ENCODE results near the gene MCU.

Gene MCU

DNA sequence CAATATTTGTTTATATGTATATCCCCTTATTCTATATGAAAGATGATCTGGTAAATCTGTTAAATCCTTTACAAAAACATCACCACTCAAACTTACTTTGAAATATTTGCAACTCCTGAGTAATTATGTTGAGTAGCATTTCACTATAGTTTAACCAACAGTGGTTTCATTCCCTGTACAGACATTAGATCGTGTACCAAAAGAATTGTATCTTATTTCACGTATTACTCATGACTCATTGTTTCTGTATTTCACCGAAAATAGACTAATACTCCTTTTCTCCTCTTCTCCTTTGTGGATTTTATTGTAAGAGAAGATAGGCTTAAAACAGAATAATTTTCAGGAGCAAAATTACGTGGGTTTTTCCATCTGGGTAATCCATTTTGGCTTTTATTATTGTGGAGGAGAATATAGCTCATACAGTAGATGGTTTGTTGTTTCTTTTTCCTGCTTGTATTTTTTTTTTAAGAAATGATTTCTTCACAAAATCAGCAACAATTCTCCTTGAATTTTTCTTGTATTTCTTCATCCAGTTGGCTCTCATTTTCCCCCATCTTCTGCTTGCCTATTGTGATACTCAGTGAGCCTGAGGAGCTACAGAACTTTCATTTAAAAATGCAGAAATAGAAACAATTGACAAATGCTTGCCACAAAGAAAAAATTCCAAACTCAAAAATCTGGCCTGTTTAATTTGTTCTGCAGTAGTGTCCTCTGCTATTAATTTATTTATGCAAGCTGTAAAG, 111.0 kb downstream of the MCU start:
- DNase-seq (ENCODE audit: low spot score) = no peak

DNA sequence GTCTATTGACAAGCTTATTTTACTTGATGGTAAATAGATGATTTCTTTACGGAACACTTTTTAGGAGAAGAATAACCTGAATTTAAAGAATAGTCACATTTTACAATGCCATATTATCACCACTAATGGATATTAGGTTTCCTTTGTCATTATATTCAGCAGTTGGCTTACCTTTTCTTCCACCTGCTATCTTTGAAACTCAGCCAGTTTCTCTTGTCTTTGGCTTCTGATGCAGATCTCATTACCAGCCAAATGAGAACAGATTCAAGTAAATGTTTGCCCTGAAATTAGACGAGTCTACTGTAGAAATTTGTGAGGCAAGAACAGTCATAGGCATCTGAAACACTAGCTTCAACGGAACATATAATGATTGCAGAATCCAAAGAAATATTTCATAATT, 116.1 kb downstream of the MCU start:
- no peak for DNase-seq (ENCODE audit: low spot score)

- no peak for DNase-seq (ENCODE audit: low spot score)
Measured at GRCh38 chr10:72809006-72809405, 117.1 kb downstream of the MCU start.

DNA sequence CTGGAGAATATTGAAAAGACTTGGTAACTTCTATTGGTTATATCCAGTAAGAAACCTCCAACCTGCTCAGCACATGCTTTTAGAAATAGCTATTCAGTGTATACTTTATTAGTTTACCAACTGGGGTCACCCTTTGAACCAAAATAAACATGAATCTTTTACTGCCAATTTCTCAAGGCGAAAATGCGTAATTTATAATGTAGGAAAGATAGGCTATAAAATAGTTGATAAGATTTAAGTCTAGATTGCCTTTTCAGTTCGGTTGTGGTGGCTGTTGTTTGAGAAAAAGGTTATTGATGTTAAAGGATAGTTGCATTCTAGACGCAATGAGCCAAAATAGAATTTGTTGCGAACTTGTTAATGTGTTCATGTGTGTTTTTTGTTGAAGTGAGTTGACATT, 119.0 kb downstream of the MCU start:
- DNase-seq (ENCODE audit: low spot score) = no peak

- DNase-seq (ENCODE audit: low spot score) = no peak
Measured at GRCh38 chr10:72812415-72812752, 120.4 kb downstream of the MCU start.

DNA sequence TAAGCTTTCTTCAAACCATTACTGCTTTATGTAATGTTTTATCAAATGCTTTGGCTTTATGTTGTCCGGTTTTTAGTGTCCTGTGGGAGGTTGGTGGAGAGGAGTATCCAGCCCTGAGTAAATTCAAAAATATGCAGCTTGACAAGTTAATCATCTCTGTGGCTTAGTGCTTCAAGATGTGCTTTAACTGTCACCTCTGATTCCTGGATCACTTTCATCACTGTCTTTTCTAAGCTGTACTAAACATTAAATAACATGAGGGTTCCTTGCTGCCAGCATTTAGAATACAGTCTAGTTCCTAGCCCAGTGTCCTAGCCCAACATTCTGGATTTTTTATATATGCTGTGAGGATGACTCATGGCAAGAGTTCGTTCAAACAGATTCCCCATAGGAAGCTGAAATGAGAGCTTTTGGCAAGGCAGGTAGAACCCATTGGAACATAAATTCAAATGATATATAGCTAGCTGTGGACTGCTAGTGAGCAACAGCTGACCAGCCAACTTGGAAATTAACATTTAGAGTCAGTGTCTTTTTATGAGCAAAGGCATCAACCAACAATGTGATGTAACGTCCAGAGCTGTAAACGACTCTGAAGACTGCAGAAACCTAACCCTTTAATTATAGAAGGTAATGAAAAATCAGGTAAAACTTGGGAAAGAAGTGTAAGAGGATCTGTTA, 120.9 kb downstream of the MCU start:
- no peak for DNase-seq (ENCODE audit: low spot score)

- DNase-seq (ENCODE audit: low spot score) = no peak
Measured at GRCh38 chr10:72814099-72814790, 122.3 kb downstream of the MCU start.

DNA sequence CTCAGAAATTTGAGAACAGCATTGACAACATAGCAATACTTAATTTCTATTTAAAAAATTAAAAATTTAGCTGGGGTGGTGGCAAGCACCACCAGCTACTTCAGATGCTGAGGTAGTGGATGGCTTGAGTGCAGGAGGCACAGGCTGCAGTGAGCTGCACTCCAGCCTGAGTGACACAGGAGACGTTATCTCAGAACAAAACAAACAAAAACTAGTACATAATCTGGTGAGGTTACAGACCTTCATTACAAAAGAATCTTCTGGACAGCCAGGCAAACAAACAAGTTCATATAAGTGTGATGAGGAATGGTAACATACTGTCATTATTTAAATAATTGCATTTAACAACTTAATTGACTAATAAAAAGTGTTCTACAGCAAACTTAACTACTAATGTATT, 124.6 kb downstream of the MCU start:
- no peak for DNase-seq (ENCODE audit: low spot score)

DNA sequence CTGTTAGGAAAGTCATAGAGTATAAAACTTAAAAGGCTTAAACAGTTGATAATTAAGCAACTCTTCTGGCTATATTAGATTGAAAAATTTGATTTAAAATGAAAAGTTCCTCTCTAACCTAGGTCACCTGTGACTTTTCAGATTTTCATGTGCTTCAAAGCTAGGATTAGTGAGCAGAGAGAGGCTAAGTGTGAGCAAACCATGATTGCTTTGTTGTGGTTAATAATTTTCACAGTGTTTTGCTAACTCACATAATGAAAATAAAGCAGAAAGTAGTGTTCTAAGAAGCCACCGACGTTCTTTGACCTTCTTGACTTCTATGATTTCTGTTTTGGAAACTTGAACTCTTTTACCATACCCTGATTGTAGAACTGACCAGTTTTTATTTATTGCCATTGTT, 126.1 kb downstream of the MCU start:
- no peak for DNase-seq (ENCODE audit: low spot score)

DNA sequence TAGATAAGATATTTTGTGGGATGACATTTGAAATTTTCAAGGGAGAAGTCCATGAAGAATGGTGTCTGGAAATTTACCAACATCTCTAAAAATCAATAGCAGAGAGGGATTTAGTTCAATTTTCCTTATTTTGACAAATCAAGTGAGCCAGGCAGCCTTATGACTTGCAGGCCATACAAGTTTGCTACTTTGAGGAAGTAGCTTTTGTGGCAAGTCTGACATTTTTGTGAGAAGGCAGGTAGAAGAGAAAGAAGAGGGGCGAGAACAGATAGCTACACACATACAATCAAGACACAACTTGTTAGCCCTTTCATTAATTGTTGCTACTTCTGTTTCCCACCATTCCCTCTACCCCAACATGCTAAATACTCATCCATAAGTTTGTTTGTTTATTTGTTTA, 127.1 kb downstream of the MCU start:
- no peak for DNase-seq (ENCODE audit: low spot score)

DNA sequence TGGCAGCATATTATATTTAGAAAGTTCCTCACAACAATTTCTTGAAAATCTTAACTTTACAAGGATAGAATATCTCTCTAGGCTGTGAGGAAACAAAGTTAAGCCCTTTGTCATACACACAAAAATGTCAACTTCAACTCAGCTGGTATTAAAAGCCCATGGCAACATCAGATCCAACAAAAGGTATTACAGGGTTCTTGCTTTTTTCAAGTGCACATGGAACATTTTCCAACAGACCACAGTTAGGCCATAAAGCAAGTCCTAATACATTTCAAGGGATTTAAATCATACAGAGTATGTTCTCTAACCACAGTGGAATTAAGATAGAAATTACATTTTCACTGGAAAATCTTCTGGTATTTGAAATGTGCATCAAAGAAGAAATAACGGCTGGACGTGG, 129.7 kb downstream of the MCU start:
- no peak for DNase-seq (ENCODE audit: low spot score)

DNA sequence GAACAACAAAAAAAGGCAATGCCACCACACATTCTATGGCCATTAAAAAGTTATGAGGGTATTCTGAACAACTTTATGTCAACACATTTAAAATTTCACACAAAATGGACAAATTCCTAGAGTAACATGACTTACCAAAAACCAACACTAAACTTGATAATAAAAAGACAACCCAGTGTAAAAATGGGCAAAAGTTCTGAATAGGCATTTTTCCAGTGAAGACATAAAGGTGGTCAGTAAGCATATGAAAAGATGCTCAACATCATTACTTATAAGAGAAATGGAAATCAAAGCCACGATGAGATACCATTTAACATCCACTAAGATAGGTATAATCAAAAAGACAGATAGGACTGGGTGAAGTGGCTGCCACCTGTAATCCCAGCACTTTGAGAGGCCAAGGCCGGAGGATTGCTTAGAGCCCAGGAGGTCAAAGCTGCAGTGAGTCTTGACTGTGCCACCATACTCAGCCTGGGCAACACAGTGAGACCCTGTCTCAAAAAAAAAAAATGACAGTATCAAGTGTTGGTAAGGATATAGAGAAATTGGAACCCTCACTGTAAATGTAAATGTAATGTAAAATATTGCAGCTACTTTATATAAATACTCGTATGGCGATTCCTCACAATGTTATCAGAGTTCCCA, 130.5 kb downstream of the MCU start:
- DNase-seq (ENCODE audit: low spot score) = no peak

GRCh38 chr10:72825163-72825562, 133.2 kb downstream of the MCU start:
- DNase-seq (ENCODE audit: low spot score) = no peak

- no peak for DNase-seq (ENCODE audit: low spot score)
Measured at GRCh38 chr10:72826346-72826745, 134.4 kb downstream of the MCU start.

DNA sequence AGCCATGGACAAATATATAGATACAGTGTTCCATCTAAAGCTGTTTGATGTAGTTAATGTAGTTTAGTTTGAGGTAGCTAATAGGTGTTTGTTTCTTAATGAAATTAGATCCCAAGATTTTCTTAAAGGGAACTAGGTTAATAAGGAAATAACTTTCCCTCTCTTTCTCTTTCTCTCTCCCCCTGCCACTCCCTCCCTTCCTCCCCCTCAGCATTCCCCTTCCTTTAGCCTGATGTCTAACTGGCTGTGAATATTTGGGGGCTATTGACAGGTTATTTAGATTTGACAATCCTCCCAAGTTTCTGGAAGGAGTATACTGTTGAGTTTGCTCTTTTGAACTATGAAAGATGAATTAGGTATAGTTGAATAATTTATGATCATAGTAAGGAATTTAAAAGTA, 136.4 kb downstream of the MCU start:
- no peak for DNase-seq (ENCODE audit: low spot score)

- no peak for DNase-seq (ENCODE audit: low spot score)
Measured at GRCh38 chr10:72830625-72831024, 138.7 kb downstream of the MCU start.

- DNase-seq (ENCODE audit: low spot score) = no peak
Measured at GRCh38 chr10:72831696-72832409, 139.9 kb downstream of the MCU start.

DNA sequence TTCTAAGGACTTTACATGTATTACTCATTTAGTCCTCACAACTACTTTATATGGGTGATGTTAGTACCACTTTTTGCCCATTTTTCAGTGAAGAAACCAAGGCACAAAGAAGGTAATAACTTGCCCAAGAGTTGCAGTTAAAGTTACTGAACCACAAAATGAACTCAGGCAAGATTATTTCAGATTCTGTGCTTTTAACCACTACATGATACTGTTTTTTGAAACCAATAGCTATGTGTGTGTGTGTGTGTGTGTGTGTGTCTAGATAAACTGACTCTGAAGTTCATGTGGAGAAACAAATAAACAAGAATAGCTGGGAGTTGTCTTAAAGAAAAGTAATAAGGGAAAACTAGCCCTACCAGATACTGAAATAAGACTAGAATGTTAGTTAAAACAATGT, 140.8 kb downstream of the MCU start:
- no peak for DNase-seq (ENCODE audit: low spot score)

GRCh38 chr10:72834183-72834825, 142.4 kb downstream of the MCU start:
- DNase-seq (ENCODE audit: low spot score) = peak; percentile 84

GRCh38 chr10:72840319-72840718, 148.4 kb downstream of the MCU start:
- DNase-seq (ENCODE audit: low spot score) = no peak

DNA sequence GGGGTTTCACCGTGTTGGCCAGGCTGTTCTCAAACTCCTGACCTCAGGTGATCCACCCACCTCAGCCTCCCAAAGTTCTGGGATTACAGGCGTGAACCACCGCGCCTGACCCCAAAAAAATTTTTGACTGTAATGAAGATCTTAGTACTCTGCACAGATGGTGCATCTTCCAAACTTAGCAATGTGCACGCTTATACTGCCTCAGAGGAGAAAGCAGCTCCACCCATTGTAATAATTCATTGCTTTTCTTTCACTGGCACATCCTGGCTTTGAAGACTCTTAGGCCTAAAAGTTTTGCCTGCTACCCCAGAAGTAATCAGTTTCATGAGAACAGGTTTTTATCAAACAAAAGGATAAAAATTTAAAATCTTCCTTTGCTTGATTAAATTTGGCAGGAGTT, 149.5 kb downstream of the MCU start:
- no peak for DNase-seq (ENCODE audit: low spot score)

- no peak for DNase-seq (ENCODE audit: low spot score)
Measured at GRCh38 chr10:72842164-72842563, 150.2 kb downstream of the MCU start.
